ENCODE measurements around the gene SLC4A2.
A peak's percentile ranks its signal among the peaks of the same experiment; 100 is the strongest.

SLC4A2 gene

DNA sequence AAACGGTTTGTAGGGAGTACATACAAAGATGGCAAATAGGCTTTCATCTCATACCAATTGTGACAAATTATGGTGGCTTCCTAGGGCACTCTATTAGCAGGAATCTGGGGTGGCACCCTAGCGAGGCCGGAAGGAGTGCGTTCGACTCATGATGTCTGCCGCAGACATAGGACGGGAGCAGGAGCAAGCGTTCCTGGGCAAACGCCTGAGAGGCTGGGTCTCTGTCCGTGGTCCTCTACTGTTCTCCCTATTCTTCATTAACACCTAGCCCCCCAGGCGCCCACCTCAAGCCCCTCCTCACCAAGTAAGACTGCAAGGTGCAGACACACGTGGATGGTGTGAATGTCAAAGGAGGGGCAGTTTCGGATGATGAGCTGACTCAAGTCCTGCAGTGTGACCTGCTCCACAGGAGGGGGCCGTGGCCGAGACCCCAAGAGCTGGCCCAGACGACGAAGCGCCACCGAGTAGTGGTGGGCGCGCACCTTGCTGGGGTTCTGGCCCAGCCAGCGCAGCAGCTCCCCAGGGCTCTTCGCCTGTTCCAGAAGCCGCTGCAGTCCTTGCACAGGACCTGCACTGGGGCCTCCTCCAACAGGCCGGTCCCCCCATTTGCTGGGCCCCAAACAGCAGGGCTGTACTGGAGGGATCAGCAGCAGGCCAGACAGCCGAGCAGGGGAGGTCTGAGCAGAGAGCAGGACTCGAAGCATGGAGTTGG, 20.0 kb downstream of the SLC4A2 start:
- H3K4me3 ChIP-seq (ENCODE audit: low read depth in 1 of 2, low read length in 2 of 2): peak overlapping the region; percentile 93 to 96
- H3K9ac ChIP-seq (ENCODE audit: low read depth in 1 of 2, low read length in 2 of 2): peak overlapping the region; percentile 89 to 90
- peaks cover 11 to 39% of the 10 kb centered on the region in 2 donors for H3K36me3 ChIP-seq (ENCODE audit: control insufficient read depth in 1 of 2, insufficient read depth in 2 of 2, low read length in 2 of 2)
- no peaks in the 10 kb centered on the region for H3K27me3 ChIP-seq (ENCODE audit: control insufficient read depth in 1 of 2, insufficient read depth in 2 of 2, low read length in 2 of 2)
- no peaks in the 10 kb centered on the region for H3K9me3 ChIP-seq (ENCODE audit: control insufficient read depth in 1 of 2, low read length in 2 of 2)
- H3K27ac ChIP-seq (ENCODE audit: low read depth, low read length): no peak overlapping the region
- H3K4me1 ChIP-seq (ENCODE audit: control insufficient read depth in 1 of 2, insufficient read depth in 2 of 2, low read length in 2 of 2): peaks cover 31 to 46% of the 10 kb centered on the region in 2 donors

- H3K4me3 ChIP-seq (ENCODE audit: low read depth in 1 of 2, low read length in 2 of 2): peak overlapping the region; percentile 93 to 96
These were observed 20.7 kb downstream of the SLC4A2 start for GRCh38 chr7:151080067-151080521.

GRCh38 chr7:151080522-151081169, 21.3 kb downstream of the SLC4A2 start, which contains the start of gene FASTK:
Gene FASTK (minus strand): TSS chr7:151080809. CDS start chr7:151080766, 43 bp downstream.
- H3K4me3 ChIP-seq (ENCODE audit: low read depth in 1 of 2, low read length in 2 of 2): peak within 1 kb of the TSS; percentile 93 to 96
- no peaks in the 10 kb centered on the region for H3K27me3 ChIP-seq (ENCODE audit: control insufficient read depth in 1 of 2, insufficient read depth in 2 of 2, low read length in 2 of 2)
- H3K36me3 ChIP-seq (ENCODE audit: control insufficient read depth in 1 of 2, insufficient read depth in 2 of 2, low read length in 2 of 2): peaks cover 0 to 26% of the 10 kb centered on the region in 2 donors
- peak within 1 kb of the TSS; percentile 89 to 90 for H3K9ac ChIP-seq (ENCODE audit: low read depth in 1 of 2, low read length in 2 of 2)
- no peaks in the 10 kb centered on the region for H3K9me3 ChIP-seq (ENCODE audit: control insufficient read depth in 1 of 2, low read length in 2 of 2)
- peaks cover 31 to 50% of the 10 kb centered on the region in 2 donors for H3K4me1 ChIP-seq (ENCODE audit: control insufficient read depth in 1 of 2, insufficient read depth in 2 of 2, low read length in 2 of 2)
- peak within 1 kb of the TSS; percentile 93 for H3K27ac ChIP-seq (ENCODE audit: low read depth, low read length)

More at GRCh38 chr7:151080067-151080521, 20.7 kb downstream of the SLC4A2 start:
- H3K27ac ChIP-seq (ENCODE audit: low read depth, low read length): peak overlapping the region; percentile 93
- peak overlapping the region; percentile 89 to 90 for H3K9ac ChIP-seq (ENCODE audit: low read depth in 1 of 2, low read length in 2 of 2)
- no peaks in the 10 kb centered on the region for H3K27me3 ChIP-seq (ENCODE audit: control insufficient read depth in 1 of 2, insufficient read depth in 2 of 2, low read length in 2 of 2)
- peaks cover 31 to 46% of the 10 kb centered on the region in 2 donors for H3K4me1 ChIP-seq (ENCODE audit: control insufficient read depth in 1 of 2, insufficient read depth in 2 of 2, low read length in 2 of 2)
- H3K9me3 ChIP-seq (ENCODE audit: control insufficient read depth in 1 of 2, low read length in 2 of 2): no peaks in the 10 kb centered on the region
- H3K36me3 ChIP-seq (ENCODE audit: control insufficient read depth in 1 of 2, insufficient read depth in 2 of 2, low read length in 2 of 2): peaks cover 5 to 32% of the 10 kb centered on the region in 2 donors

- peaks cover 31 to 54% of the 10 kb centered on the region in 2 donors for H3K4me1 ChIP-seq (ENCODE audit: control insufficient read depth in 1 of 2, insufficient read depth in 2 of 2, low read length in 2 of 2)
- H3K9me3 ChIP-seq (ENCODE audit: control insufficient read depth in 1 of 2, low read length in 2 of 2): no peaks in the 10 kb centered on the region
- peaks cover 0 to 19% of the 10 kb centered on the region in 2 donors for H3K36me3 ChIP-seq (ENCODE audit: control insufficient read depth in 1 of 2, insufficient read depth in 2 of 2, low read length in 2 of 2)
- peak overlapping the region; percentile 93 to 96 for H3K4me3 ChIP-seq (ENCODE audit: low read depth in 1 of 2, low read length in 2 of 2)
- peak overlapping the region; percentile 93 for H3K27ac ChIP-seq (ENCODE audit: low read depth, low read length)
- H3K27me3 ChIP-seq (ENCODE audit: control insufficient read depth in 1 of 2, insufficient read depth in 2 of 2, low read length in 2 of 2): no peaks in the 10 kb centered on the region
- peak overlapping the region; percentile 64 to 89 for H3K9ac ChIP-seq (ENCODE audit: low read depth in 1 of 2, low read length in 2 of 2)
These were observed 22.0 kb downstream of the SLC4A2 start for GRCh38 chr7:151081170-151082101.

DNA sequence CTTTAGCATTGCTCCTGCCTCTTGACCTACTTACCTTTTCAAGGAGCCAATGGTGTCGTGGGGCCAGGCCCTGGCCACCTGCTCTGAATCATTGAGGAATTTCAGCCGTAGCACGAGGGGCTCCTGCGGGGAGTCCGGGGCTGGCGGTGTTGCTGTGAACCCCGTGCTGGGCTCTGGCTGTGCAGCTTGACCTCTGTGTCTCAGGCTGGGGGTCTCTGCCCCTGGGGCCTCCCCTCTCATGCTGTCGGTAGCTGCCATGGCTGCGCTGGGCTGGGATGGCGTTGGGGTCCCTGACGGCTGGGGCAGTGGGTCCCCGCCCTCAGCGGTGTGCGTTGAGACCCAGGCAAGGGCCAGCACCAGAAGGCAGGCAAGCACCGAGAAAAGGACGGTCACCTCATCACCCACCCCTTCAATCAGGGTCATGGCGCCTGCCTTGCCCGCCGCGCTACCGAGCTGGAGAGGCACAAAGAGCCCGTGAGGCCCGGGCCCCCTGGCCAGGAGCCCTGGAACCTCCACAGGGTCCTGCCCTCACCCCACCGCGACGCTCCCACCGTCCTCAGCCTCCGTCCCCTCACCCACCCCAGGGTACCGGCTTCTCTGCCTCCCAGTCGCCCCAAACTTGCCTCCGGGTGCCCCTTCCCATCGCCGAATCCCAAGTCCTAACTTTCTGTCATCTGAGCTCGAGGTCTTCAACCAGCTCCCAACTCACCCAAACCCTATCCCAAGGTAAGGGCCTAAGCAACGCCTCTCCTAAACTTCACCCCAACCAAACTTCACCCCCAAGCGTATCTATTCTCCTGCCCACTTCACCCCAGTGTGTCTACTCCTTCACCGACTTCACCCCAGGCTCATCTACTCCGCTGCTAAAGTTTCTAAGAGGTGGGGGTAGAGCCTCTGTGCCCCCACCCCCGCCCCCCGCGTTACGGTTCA, 23.0 kb downstream of the SLC4A2 start:
- Histone ChIP-seq H3K27ac (ENCODE audit: low read depth, low read length) (peak overlapping the region; percentile 93), H3K27me3 (ENCODE audit: control insufficient read depth in 1 of 2, insufficient read depth in 2 of 2, low read length in 2 of 2) (no peaks in the 10 kb centered on the region), H3K36me3 (ENCODE audit: control insufficient read depth in 1 of 2, insufficient read depth in 2 of 2, low read length in 2 of 2) (peaks cover 0 to 13% of the 10 kb centered on the region in 2 donors), H3K9ac (ENCODE audit: low read depth in 1 of 2, low read length in 2 of 2) (peak overlapping the region; percentile 45 to 89), H3K9me3 (ENCODE audit: control insufficient read depth in 1 of 2, low read length in 2 of 2) (no peaks in the 10 kb centered on the region), H3K4me1 (ENCODE audit: control insufficient read depth in 1 of 2, insufficient read depth in 2 of 2, low read length in 2 of 2) (peaks cover 31 to 54% of the 10 kb centered on the region in 2 donors), H3K4me3 (ENCODE audit: low read depth in 1 of 2, low read length in 2 of 2) (peak overlapping the region; percentile 67 to 75)

GRCh38 chr7:151083071-151083823, 23.9 kb downstream of the SLC4A2 start, which contains the start of gene TMUB1:
Gene TMUB1 (minus strand): TSS chr7:151083493. CDS start chr7:151082563, 930 bp downstream.
- H3K27ac ChIP-seq (ENCODE audit: low read depth, low read length): peak within 1 kb of the TSS; percentile 93
- no peaks in the 10 kb centered on the region for H3K27me3 ChIP-seq (ENCODE audit: control insufficient read depth in 1 of 2, insufficient read depth in 2 of 2, low read length in 2 of 2)
- no peaks in the 10 kb centered on the region for H3K9me3 ChIP-seq (ENCODE audit: control insufficient read depth in 1 of 2, low read length in 2 of 2)
- peaks cover 39 to 56% of the 10 kb centered on the region in 2 donors for H3K4me1 ChIP-seq (ENCODE audit: control insufficient read depth in 1 of 2, insufficient read depth in 2 of 2, low read length in 2 of 2)
- H3K9ac ChIP-seq (ENCODE audit: low read depth in 1 of 2, low read length in 2 of 2): peak within 1 kb of the TSS; percentile 47 to 89
- H3K4me3 ChIP-seq (ENCODE audit: low read depth in 1 of 2, low read length in 2 of 2): peak within 1 kb of the TSS; percentile 67 to 75
- peaks cover 0 to 9% of the 10 kb centered on the region in 2 donors for H3K36me3 ChIP-seq (ENCODE audit: control insufficient read depth in 1 of 2, insufficient read depth in 2 of 2, low read length in 2 of 2)

- H3K27me3 ChIP-seq (ENCODE audit: control insufficient read depth in 1 of 2, insufficient read depth in 2 of 2, low read length in 2 of 2): no peaks in the 10 kb centered on the region
- H3K27ac ChIP-seq (ENCODE audit: low read depth, low read length): no peak overlapping the region
- peak overlapping the region; percentile 4 to 89 for H3K9ac ChIP-seq (ENCODE audit: low read depth in 1 of 2, low read length in 2 of 2)
- peak overlapping the region; percentile 67 to 75 for H3K4me3 ChIP-seq (ENCODE audit: low read depth in 1 of 2, low read length in 2 of 2)
- H3K36me3 ChIP-seq (ENCODE audit: control insufficient read depth in 1 of 2, insufficient read depth in 2 of 2, low read length in 2 of 2): peaks cover 0 to 4% of the 10 kb centered on the region in 2 donors
- H3K9me3 ChIP-seq (ENCODE audit: control insufficient read depth in 1 of 2, low read length in 2 of 2): no peaks in the 10 kb centered on the region
- peaks cover 40 to 56% of the 10 kb centered on the region in 2 donors for H3K4me1 ChIP-seq (ENCODE audit: control insufficient read depth in 1 of 2, insufficient read depth in 2 of 2, low read length in 2 of 2)
These were observed 24.4 kb downstream of the SLC4A2 start for GRCh38 chr7:151083824-151084160.

- peak overlapping the region; percentile 84 for H3K27ac ChIP-seq (ENCODE audit: low read depth, low read length)
- H3K4me1 ChIP-seq (ENCODE audit: control insufficient read depth in 1 of 2, insufficient read depth in 2 of 2, low read length in 2 of 2): peaks cover 28 to 54% of the 10 kb centered on the region in 2 donors
- H3K27me3 ChIP-seq (ENCODE audit: control insufficient read depth in 1 of 2, insufficient read depth in 2 of 2, low read length in 2 of 2): no peaks in the 10 kb centered on the region
- peak overlapping the region in 1 of 2 donors; percentile 58 for H3K4me3 ChIP-seq (ENCODE audit: low read depth in 1 of 2, low read length in 2 of 2)
- no peaks in the 10 kb centered on the region for H3K9me3 ChIP-seq (ENCODE audit: control insufficient read depth in 1 of 2, low read length in 2 of 2)
- H3K36me3 ChIP-seq (ENCODE audit: control insufficient read depth in 1 of 2, insufficient read depth in 2 of 2, low read length in 2 of 2): no peaks in the 10 kb centered on the region
- peak overlapping the region; percentile 55 to 66 for H3K9ac ChIP-seq (ENCODE audit: low read depth in 1 of 2, low read length in 2 of 2)
These were observed 25.9 kb downstream of the SLC4A2 start for GRCh38 chr7:151085329-151085690.

All from duodenal mucosa (tissue), 2 donors.